Measurements from ENCODE around the gene PLPP1.

PLPP1 gene

GRCh38 chr5:55429221-55429612 is 105.5 kb downstream of the PLPP1 start:
- no peak for DNase-seq
- H3K27me3 ChIP-seq: no peaks in the 10 kb centered on the region
- peaks cover 3% of the 10 kb centered on the region; the same call in 1 of the 2 replicates for H3K9me3 ChIP-seq
- H3K36me3 ChIP-seq: peaks cover 48% of the 10 kb centered on the region
- TF ChIP-seq, protein P1, sequence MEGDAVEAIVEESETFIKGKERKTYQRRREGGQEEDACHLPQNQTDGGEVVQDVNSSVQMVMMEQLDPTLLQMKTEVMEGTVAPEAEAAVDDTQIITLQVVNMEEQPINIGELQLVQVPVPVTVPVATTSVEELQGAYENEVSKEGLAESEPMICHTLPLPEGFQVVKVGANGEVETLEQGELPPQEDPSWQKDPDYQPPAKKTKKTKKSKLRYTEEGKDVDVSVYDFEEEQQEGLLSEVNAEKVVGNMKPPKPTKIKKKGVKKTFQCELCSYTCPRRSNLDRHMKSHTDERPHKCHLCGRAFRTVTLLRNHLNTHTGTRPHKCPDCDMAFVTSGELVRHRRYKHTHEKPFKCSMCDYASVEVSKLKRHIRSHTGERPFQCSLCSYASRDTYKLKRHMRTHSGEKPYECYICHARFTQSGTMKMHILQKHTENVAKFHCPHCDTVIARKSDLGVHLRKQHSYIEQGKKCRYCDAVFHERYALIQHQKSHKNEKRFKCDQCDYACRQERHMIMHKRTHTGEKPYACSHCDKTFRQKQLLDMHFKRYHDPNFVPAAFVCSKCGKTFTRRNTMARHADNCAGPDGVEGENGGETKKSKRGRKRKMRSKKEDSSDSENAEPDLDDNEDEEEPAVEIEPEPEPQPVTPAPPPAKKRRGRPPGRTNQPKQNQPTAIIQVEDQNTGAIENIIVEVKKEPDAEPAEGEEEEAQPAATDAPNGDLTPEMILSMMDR (IDR thresholded peaks at IDR 0.05; ENCODE audit: low read depth, low read length): no peak
- H3K4me3 ChIP-seq (ENCODE audit: low read depth, low read length): no peak overlapping the region
- H3K4me1 ChIP-seq: no peaks in the 10 kb centered on the region; the same call in 1 of the 2 replicates

DNA sequence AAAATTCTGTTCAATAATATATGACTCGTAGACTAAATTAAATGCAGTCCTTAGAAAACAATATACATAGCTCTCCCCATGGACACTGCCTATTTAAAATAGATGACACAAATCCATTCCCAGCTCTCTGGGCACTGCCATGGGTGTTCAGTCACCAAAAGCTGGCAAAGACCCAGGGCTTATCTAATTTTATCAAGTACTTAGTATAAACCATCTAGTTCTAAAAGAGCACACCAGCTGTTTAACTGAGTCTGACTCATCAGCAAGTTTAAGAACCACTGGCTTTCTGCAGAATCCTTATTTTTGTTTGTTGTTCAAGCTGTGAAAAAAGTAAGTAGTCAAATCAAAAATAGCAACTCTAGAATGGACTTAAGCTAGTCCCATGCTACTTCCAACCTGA is 107.6 kb downstream of the PLPP1 start:
- TF ChIP-seq, protein P1 (IDR thresholded peaks at IDR 0.05; ENCODE audit: low read depth, low read length): no peak
- Histone ChIP-seq H3K36me3 (peaks cover 67% of the 10 kb centered on the region), H3K27me3 (no peaks in the 10 kb centered on the region), H3K4me1 (no peaks in the 10 kb centered on the region; the same call in 1 of the 2 replicates), H3K4me3 (ENCODE audit: low read depth, low read length) (no peak overlapping the region), H3K9me3 (peaks cover 3% of the 10 kb centered on the region; the same call in 1 of the 2 replicates)
- peak; percentile 40 for DNase-seq

DNA sequence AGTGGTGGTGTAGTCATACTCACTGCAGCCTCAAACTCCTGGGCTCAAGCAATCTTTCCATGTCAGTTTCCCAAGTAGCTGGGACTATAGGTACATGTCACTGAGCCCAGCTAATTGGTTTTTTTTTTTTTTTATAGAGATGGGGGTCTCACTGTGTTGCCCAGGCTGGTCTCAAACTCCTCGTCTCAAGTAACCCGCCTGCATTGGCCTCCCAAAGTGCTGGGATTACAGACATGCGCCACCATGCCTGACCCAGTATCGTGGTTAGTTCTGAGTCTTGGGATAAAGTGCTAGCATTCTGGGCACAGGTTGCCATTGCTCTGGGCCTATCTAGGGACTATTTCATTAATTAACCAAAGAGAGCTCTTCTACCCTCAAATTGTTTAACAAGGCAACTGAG is 108.3 kb downstream of the PLPP1 start:
- DNase-seq: no peak
- no peaks in the 10 kb centered on the region; the same call in 1 of the 2 replicates for H3K4me1 ChIP-seq
- no peaks in the 10 kb centered on the region for H3K27me3 ChIP-seq
- H3K36me3 ChIP-seq: peaks cover 74% of the 10 kb centered on the region
- TF ChIP-seq, protein P1 (IDR thresholded peaks at IDR 0.05; ENCODE audit: low read depth, low read length): no peak
- no peak overlapping the region for H3K4me3 ChIP-seq (ENCODE audit: low read depth, low read length)
- peaks cover 3% of the 10 kb centered on the region; the same call in 1 of the 2 replicates for H3K9me3 ChIP-seq

DNA sequence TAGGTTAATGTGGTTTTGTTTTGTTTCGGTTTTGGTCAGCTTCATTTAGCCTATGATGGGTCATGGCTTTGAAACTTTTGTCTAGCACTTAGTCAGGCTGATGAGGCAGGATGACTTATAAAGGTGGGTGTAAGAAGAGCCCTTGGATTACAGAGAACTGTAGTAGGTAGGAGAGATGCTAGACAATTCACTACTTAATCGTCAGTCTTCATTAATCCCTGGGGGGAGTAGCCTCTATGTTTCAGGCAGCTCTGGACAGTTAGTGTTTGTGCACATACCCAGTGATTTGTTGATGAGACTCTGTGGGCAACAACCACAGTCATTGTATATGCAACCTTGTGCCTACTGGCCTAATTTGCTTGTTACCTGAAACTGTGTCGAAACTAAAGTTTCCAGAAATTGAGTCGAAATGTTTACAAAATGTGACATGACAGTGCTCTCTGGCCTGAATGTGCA is 113.7 kb downstream of the PLPP1 start:
- Histone ChIP-seq H3K4me1 (no peaks in the 10 kb centered on the region), H3K4me3 (ENCODE audit: low read depth, low read length) (no peak overlapping the region), H3K27me3 (no peaks in the 10 kb centered on the region), H3K36me3 (peaks cover 71% of the 10 kb centered on the region), H3K9me3 (no peaks in the 10 kb centered on the region)
- TF ChIP-seq, protein P1 (IDR thresholded peaks at IDR 0.05; ENCODE audit: low read depth, low read length): no peak
- no peak for DNase-seq

DNA sequence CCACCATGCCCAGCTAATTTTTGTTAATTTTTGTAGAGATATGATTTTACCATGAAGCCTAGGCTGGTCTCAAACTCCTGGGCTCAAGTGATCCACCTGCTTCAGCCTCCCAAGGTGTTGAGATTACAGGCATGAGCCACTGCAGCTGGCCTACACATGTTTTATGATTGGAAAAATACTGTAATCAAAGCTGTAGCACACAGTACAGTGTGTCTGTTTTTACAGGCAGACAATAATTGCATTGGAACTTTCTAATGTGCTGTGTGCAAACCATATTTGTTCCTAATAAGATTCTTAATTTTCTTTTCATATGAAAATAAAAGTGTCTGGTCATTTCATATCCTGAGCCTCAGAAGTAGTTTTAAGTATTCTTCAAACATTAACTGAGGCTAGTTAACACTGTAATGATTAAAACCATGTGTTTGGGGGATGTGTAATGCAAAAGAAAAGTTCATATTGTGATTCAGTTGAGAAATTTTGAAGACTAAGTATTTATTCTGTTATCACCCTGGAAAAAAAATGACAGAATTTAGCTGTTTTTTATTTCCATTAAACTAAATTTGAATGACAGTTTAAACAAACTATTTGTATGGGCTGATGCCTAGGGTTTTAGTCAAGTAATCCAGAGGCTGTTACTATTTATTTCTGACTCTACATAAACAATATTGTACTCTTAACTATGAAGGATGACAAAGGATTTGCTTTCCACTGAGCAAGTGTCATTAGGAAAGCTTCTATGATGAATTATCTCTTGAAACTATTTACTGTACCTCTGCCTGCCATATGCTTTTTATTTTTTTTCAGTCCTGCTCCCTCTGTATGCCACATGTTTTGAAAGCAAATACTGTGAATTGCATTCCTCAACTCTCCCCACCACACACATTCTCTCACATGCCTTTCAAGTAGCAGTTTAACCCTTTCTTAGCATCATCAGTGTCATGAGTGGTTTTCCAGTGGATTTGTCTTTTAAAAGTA is 115.5 kb downstream of the PLPP1 start:
- H3K27me3 ChIP-seq: no peaks in the 10 kb centered on the region
- no peaks in the 10 kb centered on the region for H3K9me3 ChIP-seq
- H3K4me3 ChIP-seq (ENCODE audit: low read depth, low read length): no peak overlapping the region
- no peaks in the 10 kb centered on the region for H3K4me1 ChIP-seq
- H3K36me3 ChIP-seq: peaks cover 74% of the 10 kb centered on the region
- TF ChIP-seq, protein P1 (IDR thresholded peaks at IDR 0.05; ENCODE audit: low read depth, low read length): no peak
- no peak for DNase-seq

DNA sequence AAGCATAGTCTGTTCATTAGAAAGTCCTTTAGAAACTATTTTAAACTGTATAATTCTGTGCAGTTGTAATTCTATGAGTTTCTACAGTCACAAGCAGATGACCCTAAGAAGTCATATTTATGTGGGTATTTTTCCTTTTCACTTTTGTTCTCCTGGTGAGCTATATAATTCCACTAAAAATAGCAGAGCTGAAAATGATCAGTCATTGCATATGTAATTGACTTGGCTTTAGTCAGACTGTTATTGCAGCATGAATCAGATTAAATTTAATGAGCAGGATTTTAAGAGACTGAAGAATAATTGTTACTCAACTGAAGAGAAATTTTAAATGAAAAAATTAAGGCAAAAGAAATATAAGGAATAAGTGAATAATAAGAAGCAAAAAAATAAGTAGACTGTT is 118.5 kb downstream of the PLPP1 start:
- peaks cover 56% of the 10 kb centered on the region for H3K36me3 ChIP-seq
- H3K9me3 ChIP-seq: no peaks in the 10 kb centered on the region
- no peaks in the 10 kb centered on the region for H3K27me3 ChIP-seq
- H3K4me3 ChIP-seq (ENCODE audit: low read depth, low read length): no peak overlapping the region
- TF ChIP-seq, protein P1 (IDR thresholded peaks at IDR 0.05; ENCODE audit: low read depth, low read length): no peak
- no peaks in the 10 kb centered on the region for H3K4me1 ChIP-seq
- DNase-seq: no peak

Data from BE2C (cell line).